Gastrocnemius medialis (tissue), 4 donors: ENCODE measurements around the gene ZNF318. TPM values are rescaled to one million over a fixed set of nuclear protein-coding genes. Genes with fewer than 3 reads are reported as not detected.
"Not testable (repeated sequence)": the region's sequence is repeated elsewhere in the genome, so short reads cannot be mapped to it uniquely, and the experiment has no call there.

Experiments used
- ATAC-seq, 2 donors: fragments of 150-250 bp; one replicate each; pipeline ENCODE4 v1.9.1; 2016
- DNase-seq, 2 donors: peaks; one replicate each; pipeline ENCODE4 v3.0.0-alpha.2; 2019
- H3K27ac ChIP-seq, 4 donors: fragments of 200-600 bp; sonication (generic); 1 replicate in 1 of 4; 2 replicates in 3 of 4; pipeline ENCODE4 v1.5.1; 2016 to 2018; ENCODE audit warnings: mild to moderate bottlenecking in 2 of 4, moderate library complexity in 1 of 4
- H3K27me3 ChIP-seq, 3 donors: fragments of 200-600 bp; sonication (generic) in 2 of 3; 1 replicate in 1 of 3; 2 replicates in 2 of 3; pipeline versions ENCODE4 v1.5.1 to v1.6.0; 2016 to 2019; ENCODE audit warnings: mild to moderate bottlenecking in 1 of 3, moderate library complexity in 1 of 3
- H3K36me3 ChIP-seq, 2 donors: fragments of 200-600 bp; sonication (generic) in 1 of 2; one replicate each; pipeline ENCODE4 v1.5.1; 2017 to 2018
- H3K4me1 ChIP-seq, 2 donors: fragments of 200-600 bp; sonication (generic) in 1 of 2; one replicate each; pipeline ENCODE4 v1.5.1; 2016 to 2017; ENCODE audit warnings: mild to moderate bottlenecking in 2 of 2
- H3K4me3 ChIP-seq, 4 donors: fragments of 200-600 bp; sonication (generic) in 3 of 4; 1 replicate in 1 of 4; 2 replicates in 3 of 4; pipeline ENCODE4 v1.5.1; 2016 to 2019; ENCODE audit warnings: mild to moderate bottlenecking in 2 of 4
- H3K9me3 ChIP-seq, 3 donors: fragments of 200-600 bp; sonication (generic) in 2 of 3; 1 replicate in 1 of 3; 2 replicates in 2 of 3; pipeline ENCODE4 v1.5.1; 2016 to 2019
- POLR2A ChIP-seq, 2 donors: fragments of 450-650 bp; IDR thresholded peaks; one replicate each; pipeline ENCODE4 v1.6.1; 2017; ENCODE audit warnings: antibody characterized with exemption in 2 of 2, mild to moderate bottlenecking in 2 of 2, moderate library complexity in 2 of 2
- in situ Hi-C, 4 donors: fragments of 200-750 bp; cut with MboI; loops; one replicate each; pipeline versions ENCODE4 v1.15.0 to v1.8.0; 2017; ENCODE audit warnings: low sequenced_read_pairs in 4 of 4
- intact Hi-C: fragments of 100-400 bp; cut with DNase I; formaldehyde crosslinking; loops from one replicate; pipeline ENCODE4 v1.15.1; 2023; ENCODE audit warnings: low total_unique reads
- total RNA-seq, 4 donors: library from RNA; depleted of rRNA; stranded (reverse); fragments of >200 nt; gene quantifications; one replicate each; pipeline versions ENCODE4 v1.1.0 to v1.2.3, GENCODE V29; 2016
- TF ChIP-seq, protein P1 (sequence below), 5 experiments: fragments of 450-650 bp in 3 of 5; fragments of 200-600 bp in 2 of 5; sonication (generic) in 2 of 5; IDR thresholded peaks in 4 of 5; conservative IDR thresholded peaks in 1 of 5; 1 replicate in 4 of 5; 2 replicates in 1 of 5; pipeline ENCODE4 v1.5.1; 2016 to 2019; ENCODE audit warnings: antibody characterized with exemption in 5 of 5, mild to moderate bottlenecking in 3 of 5, moderate library complexity in 3 of 5

The ZNF318 gene
- total RNA-seq, 4 donors from 2014 or later: 9.9 to 13.8 (median 12.4) TPM

DNA sequence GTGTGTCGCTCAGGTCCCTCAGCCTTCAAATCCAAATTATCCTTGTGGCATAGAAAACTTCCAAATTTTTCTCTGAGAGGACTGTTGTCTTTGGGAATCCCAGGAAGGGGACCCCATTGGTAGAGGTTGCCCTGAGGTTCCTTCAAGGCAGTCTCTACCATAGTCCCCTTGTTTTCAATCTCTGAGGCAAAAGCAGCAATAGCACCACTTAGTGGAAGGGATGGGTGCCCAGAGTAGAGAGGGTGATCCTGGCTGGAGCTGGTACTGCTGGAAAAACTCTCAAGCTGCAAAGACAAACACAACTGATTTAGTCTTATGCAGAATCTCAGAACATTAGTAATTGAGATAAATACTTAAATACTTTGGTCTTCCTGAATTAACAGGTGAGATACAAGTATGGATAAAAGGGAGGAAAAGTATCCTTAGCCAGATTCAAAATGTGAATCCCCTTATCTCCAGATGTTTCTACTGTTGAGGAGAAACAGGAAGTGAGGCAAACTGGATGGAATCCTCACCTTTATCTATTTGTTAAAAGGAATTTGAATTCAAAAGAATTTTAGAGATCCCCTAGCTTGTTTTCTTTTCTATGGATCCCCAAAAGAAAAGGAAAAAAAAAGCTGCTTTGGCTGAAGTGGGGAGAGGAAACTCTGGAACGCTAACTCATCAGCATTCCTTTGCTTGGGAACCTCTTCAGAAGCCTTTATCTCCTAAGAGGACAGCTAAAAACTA, 13.4 kb downstream of the ZNF318 start:
- TF ChIP-seq, protein P1, sequence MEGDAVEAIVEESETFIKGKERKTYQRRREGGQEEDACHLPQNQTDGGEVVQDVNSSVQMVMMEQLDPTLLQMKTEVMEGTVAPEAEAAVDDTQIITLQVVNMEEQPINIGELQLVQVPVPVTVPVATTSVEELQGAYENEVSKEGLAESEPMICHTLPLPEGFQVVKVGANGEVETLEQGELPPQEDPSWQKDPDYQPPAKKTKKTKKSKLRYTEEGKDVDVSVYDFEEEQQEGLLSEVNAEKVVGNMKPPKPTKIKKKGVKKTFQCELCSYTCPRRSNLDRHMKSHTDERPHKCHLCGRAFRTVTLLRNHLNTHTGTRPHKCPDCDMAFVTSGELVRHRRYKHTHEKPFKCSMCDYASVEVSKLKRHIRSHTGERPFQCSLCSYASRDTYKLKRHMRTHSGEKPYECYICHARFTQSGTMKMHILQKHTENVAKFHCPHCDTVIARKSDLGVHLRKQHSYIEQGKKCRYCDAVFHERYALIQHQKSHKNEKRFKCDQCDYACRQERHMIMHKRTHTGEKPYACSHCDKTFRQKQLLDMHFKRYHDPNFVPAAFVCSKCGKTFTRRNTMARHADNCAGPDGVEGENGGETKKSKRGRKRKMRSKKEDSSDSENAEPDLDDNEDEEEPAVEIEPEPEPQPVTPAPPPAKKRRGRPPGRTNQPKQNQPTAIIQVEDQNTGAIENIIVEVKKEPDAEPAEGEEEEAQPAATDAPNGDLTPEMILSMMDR (IDR thresholded peaks at IDR 0.05 in 4 of 5, conservative IDR thresholded peaks at IDR 0.05 in 1 of 5): no peak
- TF ChIP-seq POLR2A (IDR thresholded peaks at IDR 0.05): no peak
- peaks cover 0 to 59% of the 10 kb centered on the region in 2 donors for H3K36me3 ChIP-seq
- intact Hi-C loops: no loop called here
- in situ Hi-C loops: no loop called here
- H3K4me1 ChIP-seq: no peaks in the 10 kb centered on the region
- ATAC-seq (no peak), DNase-seq (no peak)
- no peaks in the 10 kb centered on the region for H3K27me3 ChIP-seq
- H3K27ac ChIP-seq: no peak overlapping the region
- H3K9me3 ChIP-seq: no peaks in the 10 kb centered on the region
- H3K4me3 ChIP-seq: no peak overlapping the region

GRCh38 chr6:43351951-43352350, 17.5 kb downstream of the ZNF318 start:
- intact Hi-C loops: not testable (repeated sequence)
- peaks cover 0 to 71% of the 10 kb centered on the region in 2 donors for H3K36me3 ChIP-seq

DNA sequence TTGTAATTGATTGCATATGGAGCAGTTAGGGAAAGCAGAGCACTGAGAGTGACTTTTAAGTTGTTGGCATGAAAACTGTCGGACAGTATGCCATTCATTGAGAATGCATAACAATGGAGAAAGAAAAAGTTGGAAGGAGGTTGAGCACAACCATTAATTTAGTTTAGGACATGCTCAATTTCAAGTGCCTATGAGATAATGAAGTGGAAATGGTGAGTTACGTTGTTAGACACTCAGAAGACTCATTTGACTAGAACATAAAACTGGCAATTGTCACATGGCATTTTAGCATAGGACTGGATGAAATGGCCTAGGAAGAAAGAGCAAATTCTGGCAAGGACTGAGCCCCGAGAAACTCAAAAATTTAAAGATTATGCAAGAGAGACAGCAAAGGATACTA, 22.0 kb downstream of the ZNF318 start:
- intact Hi-C loops: no loop called here
- DNase-seq (no peak), ATAC-seq (no peak)
- H3K36me3 ChIP-seq: peaks cover 0 to 77% of the 10 kb centered on the region in 2 donors
- H3K4me1 ChIP-seq: no peaks in the 10 kb centered on the region
- no peak overlapping the region for H3K4me3 ChIP-seq
- H3K27me3 ChIP-seq: no peaks in the 10 kb centered on the region
- H3K27ac ChIP-seq: no peak overlapping the region
- H3K9me3 ChIP-seq: no peaks in the 10 kb centered on the region
- TF ChIP-seq POLR2A (IDR thresholded peaks at IDR 0.05): no peak
- TF ChIP-seq, protein P1 (IDR thresholded peaks at IDR 0.05 in 4 of 5, conservative IDR thresholded peaks at IDR 0.05 in 1 of 5): no peak
- in situ Hi-C loops: loop anchor here in 1 of 4 donors (25.0 kb wide), 1 partner anchor 435 kb away; the partner anchor contains the start of gene PTCRA

More at GRCh38 chr6:43351951-43352350, 17.5 kb downstream of the ZNF318 start:
- H3K27ac ChIP-seq, H3K4me1 ChIP-seq, H3K4me3 ChIP-seq, DNase-seq, ATAC-seq, H3K9me3 ChIP-seq, H3K27me3 ChIP-seq, in situ Hi-C loops: not testable (repeated sequence)

DNA sequence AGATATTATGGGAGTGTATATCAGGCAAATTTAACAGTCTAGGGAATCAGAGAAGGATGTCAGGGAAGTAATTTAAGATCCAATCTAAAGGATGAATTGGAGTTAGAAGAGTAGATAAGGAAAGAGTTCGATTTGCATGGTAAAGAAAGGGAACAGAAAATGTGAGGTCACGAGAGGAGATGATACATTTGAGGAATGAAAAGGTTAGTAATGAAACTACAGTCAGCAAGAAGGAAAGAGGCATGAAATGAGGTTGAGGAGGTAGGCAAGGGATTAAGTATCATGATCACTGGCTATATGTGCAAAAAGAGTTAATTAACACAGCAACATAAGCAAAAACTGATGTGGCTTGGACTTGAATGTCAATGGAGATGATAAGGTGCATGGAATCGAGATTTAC, 22.4 kb downstream of the ZNF318 start:
- Histone ChIP-seq H3K36me3 (peaks cover 0 to 78% of the 10 kb centered on the region in 2 donors), H3K27ac (no peak overlapping the region), H3K4me1 (no peaks in the 10 kb centered on the region), H3K9me3 (no peaks in the 10 kb centered on the region), H3K4me3 (no peak overlapping the region), H3K27me3 (no peaks in the 10 kb centered on the region)
- TF ChIP-seq, protein P1 (IDR thresholded peaks at IDR 0.05 in 4 of 5, conservative IDR thresholded peaks at IDR 0.05 in 1 of 5): no peak
- no peak for TF ChIP-seq POLR2A (IDR thresholded peaks at IDR 0.05)
- DNase-seq (no peak), ATAC-seq (no peak)
- in situ Hi-C loops (loop anchor here in 1 of 4 donors (25.0 kb wide), 1 partner anchor 435 kb away; the partner anchor contains the start of gene PTCRA), intact Hi-C loops (no loop called here)

DNA sequence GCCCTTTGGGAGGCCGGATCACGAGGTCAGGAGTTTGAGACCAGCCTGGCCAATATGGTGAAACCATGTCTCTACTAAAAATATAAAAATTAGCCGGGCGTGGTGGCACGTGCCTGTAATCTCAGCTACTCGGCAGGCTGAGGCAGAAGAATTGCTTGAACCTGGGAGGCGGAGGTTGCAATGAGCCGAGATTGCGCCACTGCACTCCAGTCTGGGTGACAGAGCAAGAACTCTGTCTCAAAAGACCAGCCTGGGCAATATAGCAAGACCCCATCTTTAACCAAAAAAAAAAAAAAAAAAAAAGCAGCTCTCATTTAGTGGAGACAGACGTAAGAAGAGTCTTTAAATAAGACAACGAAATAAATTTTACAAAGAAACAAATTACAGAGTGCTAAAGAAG, 23.2 kb downstream of the ZNF318 start:
- ATAC-seq, H3K9me3 ChIP-seq, H3K4me1 ChIP-seq, H3K4me3 ChIP-seq, H3K27ac ChIP-seq, DNase-seq, H3K27me3 ChIP-seq, intact Hi-C loops: not testable (repeated sequence)
- in situ Hi-C loops: loop anchor here in 1 of 4 donors (25.0 kb wide), 1 partner anchor 434 kb away; the partner anchor contains the start of gene PTCRA
- H3K36me3 ChIP-seq: peaks cover 0 to 81% of the 10 kb centered on the region in 2 donors
